WTC11 (cell line): ENCODE data around the gene CLBA1. TPM values are rescaled to one million over a fixed set of nuclear protein-coding genes. Genes with fewer than 3 reads are reported as not detected.

ENCODE experiments used
- ATAC-seq: fragments of 200-7000 bp; cut with Tn5 transposase; 2 replicates; pipeline ENCODE4 v1.10.0; 2021; ENCODE audit warnings: mild to moderate bottlenecking, moderate library complexity
- CTCF ChIA-PET: fragments of 300-600 bp; sonication (Branson Sonifier 250); formaldehyde crosslinking; loops from one replicate; lab custom pipeline; 2021; ENCODE audit warnings: antibody characterized with exemption; lab: Charles Lee
- POLR2A ChIA-PET: fragments of 350-600 bp; sonication (Branson Sonifier 250); formaldehyde crosslinking; loops from one replicate; lab custom pipeline; 2021; ENCODE audit warnings: antibody characterized with exemption; lab: Charles Lee
- DNase-seq: peaks from one replicate; pipeline ENCODE4 v3.0.0; 2021; ENCODE audit warnings: low spot score
- H3K27ac Mint-ChIP-seq: 2 replicates; pipeline ENCODE4 v1.8.0; 2021; ENCODE audit warnings: mixed read lengths
- H3K27me3 Mint-ChIP-seq: 2 replicates; pipeline ENCODE4 v1.8.0; 2021; ENCODE audit warnings: low read depth, mild to moderate bottlenecking, moderate library complexity, mixed read lengths
- H3K36me3 Mint-ChIP-seq: 2 replicates; pipeline ENCODE4 v1.8.0; 2021; ENCODE audit warnings: mixed read lengths
- H3K4me1 Mint-ChIP-seq: 2 replicates; pipeline ENCODE4 v1.8.0; 2022; ENCODE audit warnings: mixed read lengths
- H3K4me3 Mint-ChIP-seq: 2 replicates; pipeline ENCODE4 v1.8.0; 2021; ENCODE audit warnings: mild to moderate bottlenecking, moderate library complexity, mixed read lengths
- H3K9me3 Mint-ChIP-seq: 2 replicates; pipeline ENCODE4 v1.8.0; 2021; ENCODE audit warnings: mixed read lengths
- ARID4B ChIP-seq: sonication (generic); formaldehyde crosslinking; IDR thresholded peaks from 2 replicates; pipeline ENCODE4 v1.8.0; 2023; ENCODE audit warnings: missing genetic modification reagents, mild to moderate bottlenecking, borderline replicate concordance
- CBFB ChIP-seq: sonication (generic); formaldehyde crosslinking; IDR thresholded peaks from 2 replicates; pipeline ENCODE4 v1.8.1; 2022; ENCODE audit warnings: mild to moderate bottlenecking, low read depth, missing genetic modification reagents
- CTCF ChIP-seq: fragments of 200-600 bp; IDR thresholded peaks from 2 replicates; pipeline ENCODE4 v1.8.0; 2022; ENCODE audit warnings: antibody characterized with exemption
- E2F4 ChIP-seq: sonication (generic); formaldehyde crosslinking; IDR thresholded peaks from 2 replicates; pipeline ENCODE4 v1.8.1; 2022; ENCODE audit warnings: low read depth, mild to moderate bottlenecking, moderate library complexity, missing genetic modification reagents, borderline replicate concordance
- KAT7 ChIP-seq: sonication (generic); formaldehyde crosslinking; IDR thresholded peaks from 2 replicates; pipeline ENCODE4 v1.8.1; 2023; ENCODE audit warnings: missing genetic modification reagents, mild to moderate bottlenecking, borderline replicate concordance
- MXD4 ChIP-seq: fragments of 250-450 bp; sonication (Bioruptor Pico); IDR thresholded peaks from 2 replicates; pipeline ENCODE4 v1.8.0; 2021; ENCODE audit warnings: mild to moderate bottlenecking, moderate library complexity, borderline replicate concordance
- MYBL2 ChIP-seq: sonication (generic); formaldehyde crosslinking; IDR thresholded peaks from 2 replicates; pipeline ENCODE4 v1.8.1; 2023; ENCODE audit warnings: mild to moderate bottlenecking, moderate library complexity, missing genetic modification reagents
- NFATC4 ChIP-seq: fragments of 250-450 bp; sonication (Bioruptor Pico); IDR thresholded peaks from 2 replicates; pipeline ENCODE4 v1.9.0; 2021; ENCODE audit warnings: mild to moderate bottlenecking
- NR1H2 ChIP-seq: sonication (generic); formaldehyde crosslinking; IDR thresholded peaks from 2 replicates; pipeline ENCODE4 v1.9.0; 2021; ENCODE audit warnings: mild to moderate bottlenecking, moderate library complexity, missing genetic modification reagents
- OVOL2 ChIP-seq: fragments of 250-450 bp; sonication (Bioruptor Pico); IDR thresholded peaks from 2 replicates; pipeline ENCODE4 v1.9.0; 2021; ENCODE audit warnings: mild to moderate bottlenecking, borderline replicate concordance
- PREB ChIP-seq: sonication (generic); formaldehyde crosslinking; IDR thresholded peaks from 2 replicates; pipeline ENCODE4 v1.8.1; 2022; ENCODE audit warnings: mild to moderate bottlenecking, missing genetic modification reagents, moderate library complexity, borderline replicate concordance
- SOX15 ChIP-seq: fragments of 250-450 bp; sonication (Bioruptor Pico); IDR thresholded peaks from 2 replicates; pipeline ENCODE4 v1.9.0; 2021; ENCODE audit warnings: mild to moderate bottlenecking
- TEAD4 ChIP-seq: sonication (generic); formaldehyde crosslinking; IDR thresholded peaks from 2 replicates; pipeline ENCODE4 v1.8.0; 2022; ENCODE audit warnings: mild to moderate bottlenecking, missing genetic modification reagents
- ZNF281 ChIP-seq: sonication (generic); formaldehyde crosslinking; IDR thresholded peaks from 2 replicates; pipeline ENCODE4 v1.8.0; 2023; ENCODE audit warnings: mild to moderate bottlenecking, missing genetic modification reagents
- ZNF317 ChIP-seq: sonication (generic); formaldehyde crosslinking; IDR thresholded peaks from 2 replicates; pipeline ENCODE4 v1.8.1; 2023; ENCODE audit warnings: low read depth, mild to moderate bottlenecking, moderate library complexity, missing genetic modification reagents, borderline replicate concordance
- ZNF671 ChIP-seq: fragments of 250-450 bp; sonication (Bioruptor Pico); IDR thresholded peaks from 2 replicates; pipeline ENCODE4 v1.8.0; 2021; ENCODE audit warnings: mild to moderate bottlenecking
- total RNA-seq: library from RNA; stranded (reverse); gene quantifications from 3 replicates; pipeline ENCODE4 v1.2.3, GENCODE V29; 2021

The CLBA1 gene
- total RNA-seq, 1 experiment from 2014 or later, result 3.8 TPM

- TF ChIP-seq ZNF281 (CRISPR knock-in tag) (no peak), MXD4 (CRISPR knock-in tag) (no peak), CTCF (no peak), NR1H2 (CRISPR knock-in tag) (no peak)
Observed at GRCh38 chr14:104984056-104984894, 1.3 kb upstream of the CLBA1 start (continued).

- ChIA-PET POLR2A (no interaction called here), CTCF (interaction anchor here (0.7 to 1.1 kb wide), 2 partner anchors 53 to 59 kb away, joined by 3 to 4 read pairs; no protein-coding TSS in a partner anchor)
- 0 out of 2 replicates have a peak, but pooled peaks cover 4% of the 10 kb centered on the region for H3K4me1 Mint-ChIP-seq
- DNase-seq, result no peak
- H3K27me3 Mint-ChIP-seq, result peaks cover 4% of the 10 kb centered on the region
- ATAC-seq, result no peak
- no peaks in the 10 kb centered on the region for H3K9me3 Mint-ChIP-seq
- H3K27ac Mint-ChIP-seq, result no peak overlapping the region
- H3K36me3 Mint-ChIP-seq, result no peaks in the 10 kb centered on the region
- peak overlapping the region; percentile 62 for H3K4me3 Mint-ChIP-seq
- TF ChIP-seq TEAD4, result no peak
- TF ChIP-seq SOX15 (CRISPR knock-in tag), result no peak
- no peak for TF ChIP-seq ARID4B
- TF ChIP-seq ZNF317 (CRISPR knock-in tag), result no peak
- TF ChIP-seq CBFB, result no peak
- no peak for TF ChIP-seq KAT7 (CRISPR knock-in tag)
- TF ChIP-seq E2F4 (CRISPR knock-in tag), result no peak
- no peak for TF ChIP-seq PREB
- no peak for TF ChIP-seq ZNF671 (CRISPR knock-in tag)
- TF ChIP-seq MYBL2 (CRISPR knock-in tag), result no peak
- TF ChIP-seq NFATC4, result no peak
- TF ChIP-seq OVOL2, result no peak
- TF ChIP-seq, all 79 proteins: peak for 0
Observed at GRCh38 chr14:104986487-104987164, 1.0 kb downstream of the CLBA1 start.
